SK-N-SH treated with all-trans-retinoic acid at 6 μM for 48 hours (cell line): ENCODE data around the gene PSMD12.
"Not testable (repeated sequence)": the region's sequence is repeated elsewhere in the genome, so short reads cannot be mapped to it uniquely, and the experiment has no call there.

Source experiments
- ATAC-seq: fragments of 200-7000 bp; cut with Tn5 transposase; 3 replicates; pipeline ENCODE4 v1.9.1; 2020; ENCODE audit warnings: mild to moderate bottlenecking, moderate library complexity
- ARNTL ChIP-seq: fragments of 450-650 bp; formaldehyde crosslinking; IDR thresholded peaks from 2 replicates; pipeline ENCODE4 v1.5.0; 2020; ENCODE audit warnings: low read depth, mild to moderate bottlenecking, moderate library complexity, borderline replicate concordance
- CREB5 ChIP-seq: fragments of 250-450 bp; sonication (Bioruptor Pico); IDR thresholded peaks from 2 replicates; pipeline ENCODE4 v1.5.1; 2020; ENCODE audit warnings: low read depth, mild to moderate bottlenecking, moderate library complexity
- CSDC2 ChIP-seq: fragments of 250-450 bp; sonication (Bioruptor Pico); IDR thresholded peaks from 2 replicates; pipeline ENCODE4 v1.5.0; 2020; ENCODE audit warnings: mild to moderate bottlenecking, moderate library complexity
- ESRRG ChIP-seq: fragments of 250-450 bp; sonication (Bioruptor Pico); IDR thresholded peaks from 2 replicates; pipeline ENCODE4 v1.6.1; 2021; ENCODE audit warnings: mild to moderate bottlenecking
- GLIS3 ChIP-seq: fragments of 250-450 bp; sonication (Bioruptor Pico); IDR thresholded peaks from 2 replicates; pipeline ENCODE4 v1.5.0; 2020; ENCODE audit warnings: mild to moderate bottlenecking, moderate library complexity
- OSR1 ChIP-seq: fragments of 250-450 bp; sonication (Bioruptor Pico); IDR thresholded peaks from 2 replicates; pipeline ENCODE4 v1.8.0; 2022; ENCODE audit warnings: moderate library complexity, mild to moderate bottlenecking, inconsistent platforms
- PATZ1 ChIP-seq: fragments of 250-450 bp; sonication (Bioruptor Pico); IDR thresholded peaks from 2 replicates; pipeline ENCODE4 v1.8.0; 2020; ENCODE audit warnings: mild to moderate bottlenecking, moderate library complexity, borderline replicate concordance
- POU6F1 ChIP-seq: fragments of 250-450 bp; sonication (Bioruptor Pico); IDR thresholded peaks from 2 replicates; pipeline ENCODE4 v1.8.0; 2021; ENCODE audit warnings: low read depth, mild to moderate bottlenecking, moderate library complexity, borderline replicate concordance
- PPARA ChIP-seq: fragments of 250-450 bp; sonication (Bioruptor Pico); IDR thresholded peaks from 2 replicates; pipeline ENCODE4 v1.5.0; 2020; ENCODE audit warnings: mild to moderate bottlenecking, borderline replicate concordance
- RARB ChIP-seq: fragments of 250-450 bp; sonication (Bioruptor Pico); IDR thresholded peaks from 2 replicates; pipeline ENCODE4 v1.8.0; 2021; ENCODE audit warnings: mild to moderate bottlenecking, moderate library complexity
- SNAI2 ChIP-seq: fragments of 250-450 bp; sonication (Bioruptor Pico); IDR thresholded peaks from 2 replicates; pipeline ENCODE4 v1.5.0; 2020; ENCODE audit warnings: mild to moderate bottlenecking, moderate library complexity
- TCF4 ChIP-seq: fragments of 250-450 bp; sonication (Bioruptor Pico); IDR thresholded peaks from 2 replicates; pipeline ENCODE4 v1.8.0; 2021; ENCODE audit warnings: mild to moderate bottlenecking, moderate library complexity, borderline replicate concordance
- TOX ChIP-seq: fragments of 250-450 bp; sonication (Bioruptor Pico); IDR thresholded peaks from 2 replicates; pipeline ENCODE4 v1.8.0; 2021; ENCODE audit warnings: mild to moderate bottlenecking, moderate library complexity, borderline replicate concordance
- TSHZ2 ChIP-seq: fragments of 250-450 bp; sonication (Bioruptor Pico); IDR thresholded peaks from 2 replicates; pipeline ENCODE4 v1.5.0; 2020; ENCODE audit warnings: mild to moderate bottlenecking, moderate library complexity
- ZC3H10 ChIP-seq: fragments of 250-450 bp; sonication (Bioruptor Pico); IDR thresholded peaks from 2 replicates; pipeline ENCODE4 v1.5.1; 2021; ENCODE audit warnings: mild to moderate bottlenecking, moderate library complexity
- ZFP3 ChIP-seq: fragments of 250-450 bp; sonication (Bioruptor Pico); IDR thresholded peaks from 2 replicates; pipeline ENCODE4 v1.5.0; 2020; ENCODE audit warnings: mild to moderate bottlenecking, moderate library complexity
- ZFP30 ChIP-seq: fragments of 450-650 bp; formaldehyde crosslinking; IDR thresholded peaks from 2 replicates; pipeline ENCODE4 v1.5.0; 2022; ENCODE audit warnings: mild to moderate bottlenecking, moderate library complexity
- ZNF565 ChIP-seq: fragments of 450-650 bp; formaldehyde crosslinking; conservative IDR thresholded peaks from 2 replicates; pipeline ENCODE4 v1.5.0; 2020; ENCODE audit warnings: low read depth, mild to moderate bottlenecking, moderate library complexity
- ZNF70 ChIP-seq: fragments of 450-650 bp; formaldehyde crosslinking; IDR thresholded peaks from 2 replicates; pipeline ENCODE4 v1.5.0; 2020; ENCODE audit warnings: mild to moderate bottlenecking, moderate library complexity
- ZNF8 ChIP-seq: fragments of 450-650 bp; formaldehyde crosslinking; IDR thresholded peaks from 2 replicates; pipeline ENCODE4 v1.5.0; 2020; ENCODE audit warnings: mild to moderate bottlenecking, moderate library complexity

The PSMD12 gene

GRCh38 chr17:67347826-67348225 is 18.6 kb downstream of the PSMD12 start:
- ATAC-seq, result no peak
- TF ChIP-seq OSR1 (CRISPR knock-in tag) (no peak), PATZ1 (no peak), PPARA (CRISPR knock-in tag) (no peak), CREB5 (CRISPR knock-in tag) (no peak), TOX (CRISPR knock-in tag) (no peak), TCF4 (CRISPR knock-in tag) (no peak), ZNF8 (CRISPR knock-in tag) (peak; percentile 97), ZNF565 (CRISPR knock-in tag) (no peak)

- no peak for TF ChIP-seq ZFP30 (CRISPR knock-in tag)
- no peak for TF ChIP-seq OSR1 (CRISPR knock-in tag)
- no peak for TF ChIP-seq ZNF70 (CRISPR knock-in tag)
- TF ChIP-seq GLIS3 (CRISPR knock-in tag), result no peak
- TF ChIP-seq ARNTL (CRISPR knock-in tag), result no peak
- no peak for TF ChIP-seq PATZ1
- ATAC-seq, result no peak
Measured at GRCh38 chr17:67343237-67343636, 23.1 kb downstream of the PSMD12 start.

GRCh38 chr17:67338353-67338752 is 28.0 kb downstream of the PSMD12 start:
- ATAC-seq, result not testable (repeated sequence)

GRCh38 chr17:67336859-67337258 is 29.5 kb downstream of the PSMD12 start:
- ATAC-seq, result no peak
- no peak for TF ChIP-seq PATZ1
- TF ChIP-seq CREB5 (CRISPR knock-in tag), result no peak
- no peak for TF ChIP-seq RARB (CRISPR knock-in tag)
- TF ChIP-seq ZNF565 (CRISPR knock-in tag), result no peak
- TF ChIP-seq CSDC2 (CRISPR knock-in tag), result no peak
- TF ChIP-seq SNAI2, result no peak
- no peak for TF ChIP-seq TCF4 (CRISPR knock-in tag)
- TF ChIP-seq OSR1 (CRISPR knock-in tag), result no peak
- TF ChIP-seq TOX (CRISPR knock-in tag), result no peak
- no peak for TF ChIP-seq ZFP30 (CRISPR knock-in tag)
- no peak for TF ChIP-seq ZFP3 (CRISPR knock-in tag)

GRCh38 chr17:67335245-67335835 is 31.0 kb downstream of the PSMD12 start:
- ATAC-seq, result no peak
- TF ChIP-seq ESRRG (CRISPR knock-in tag) (no peak), TCF4 (CRISPR knock-in tag) (no peak), ZNF70 (CRISPR knock-in tag) (no peak), TSHZ2 (no peak), TOX (CRISPR knock-in tag) (no peak), POU6F1 (no peak), ZNF8 (CRISPR knock-in tag) (no peak), ZFP3 (CRISPR knock-in tag) (no peak), ZFP30 (CRISPR knock-in tag) (no peak), PPARA (CRISPR knock-in tag) (no peak), ZC3H10 (CRISPR knock-in tag) (no peak)

GRCh38 chr17:67332162-67332508 is 34.2 kb downstream of the PSMD12 start:
- ATAC-seq, result not testable (repeated sequence)
